Lower leg skin (tissue), 3 donors: ENCODE measurements around the gene AGMO.

Experiments used
- CTCF ChIP-seq, 3 donors: fragments of 450-650 bp; IDR thresholded peaks; one replicate each; pipeline ENCODE4 v1.5.1; 2016; ENCODE audit warnings: antibody characterized with exemption in 3 of 3, mild to moderate bottlenecking in 3 of 3, moderate library complexity in 2 of 3
- POLR2A ChIP-seq, 2 donors: fragments of 450-650 bp; IDR thresholded peaks; one replicate each; pipeline ENCODE4 v1.6.1; 2016 to 2017; ENCODE audit warnings: antibody characterized with exemption in 2 of 2, mild to moderate bottlenecking in 1 of 2, moderate library complexity in 1 of 2

GRCh38 chr7:15601175-15601574, 39.4 kb upstream of the AGMO start:
- TF ChIP-seq CTCF (IDR thresholded peaks at IDR 0.05) (no peak), POLR2A (IDR thresholded peaks at IDR 0.05) (no peak)
